IMR-90 (cell line): ENCODE measurements around the gene CELA2A. TPM values are rescaled to one million over a fixed set of nuclear protein-coding genes. Genes with fewer than 3 reads are reported as not detected.

ENCODE experiments used
- ATAC-seq: fragments of 200-7000 bp; cut with Tn5 transposase; 2 replicates; pipeline ENCODE4 v1.9.1; 2020; ENCODE audit warnings: low read depth, mild to moderate bottlenecking, moderate library complexity
- BruUV-seq: library from RNA; stranded (reverse); fragments of 400-500 nt; replicated peaks from 2 replicates; lab custom pipeline; 2021; lab: Mats Ljungman, UMichigan
- CTCF ChIA-PET: fragments of 300-600 bp; formaldehyde crosslinking; extraction: SDS; loops from one replicate; lab custom pipeline; 2021; ENCODE audit warnings: antibody characterized with exemption; lab: Yijun Ruan, JAX
- POLR2A ChIA-PET: fragments of 300-600 bp; sonication (Branson Sonifier 250); formaldehyde crosslinking; loops from one replicate; lab custom pipeline; 2022; ENCODE audit warnings: antibody characterized with exemption; ENCODE audit not compliant: unreplicated experiment; lab: Charles Lee
- DNase-seq: peaks from one replicate; pipeline ENCODE4 v3.0.0; 2013
- H2AFZ ChIP-seq: replicated peaks from 2 replicates; pipeline ENCODE3; 2013; ENCODE audit warnings: low read length, mild to moderate bottlenecking; ENCODE audit not compliant: poor library complexity
- H2AK5ac ChIP-seq: 2 replicates; pipeline ENCODE4 v1.6.1; 2013; ENCODE audit warnings: low read depth, low read length, inconsistent platforms
- H2AK9ac ChIP-seq: replicated peaks from 2 replicates; pipeline ENCODE3; 2013; ENCODE audit warnings: mild to moderate bottlenecking, low read depth, low read length, moderate library complexity; ENCODE audit not compliant: poor library complexity
- H2BK120ac ChIP-seq: 2 replicates; pipeline ENCODE4 v1.6.1; 2013; ENCODE audit warnings: low read depth, low read length, inconsistent platforms
- H2BK15ac ChIP-seq: 3 replicates; pipeline ENCODE4 v1.6.1; 2013; ENCODE audit warnings: low read depth, low read length, inconsistent platforms
- H2BK20ac ChIP-seq: 2 replicates; pipeline ENCODE4 v1.6.1; 2013; ENCODE audit warnings: low read depth, mild to moderate bottlenecking, inconsistent platforms, low read length, moderate library complexity
- H2BK5ac ChIP-seq: 2 replicates; pipeline ENCODE4 v1.6.1; 2013; ENCODE audit warnings: mild to moderate bottlenecking, low read depth, low read length, inconsistent platforms; ENCODE audit not compliant: poor library complexity, severe bottlenecking
- H3K14ac ChIP-seq: replicated peaks from 2 replicates; pipeline ENCODE4 v1.6.1; 2013; ENCODE audit warnings: low read depth, low read length, inconsistent platforms
- H3K18ac ChIP-seq: 2 replicates; pipeline ENCODE4 v1.6.1; 2013; ENCODE audit warnings: low read depth, low read length, control low read depth
- H3K23ac ChIP-seq: 2 replicates; pipeline ENCODE4 v1.6.1; 2013; ENCODE audit warnings: low read depth, low read length, inconsistent platforms
- H3K27ac ChIP-seq: 2 replicates; pipeline ENCODE4 v1.5.1; 2013; ENCODE audit warnings: mild to moderate bottlenecking, control low read depth, low read length; ENCODE audit not compliant: insufficient read depth
- H3K27me3 ChIP-seq: 2 replicates; pipeline ENCODE4 v1.6.1; 2013; ENCODE audit warnings: low read length; ENCODE audit not compliant: control insufficient read depth, insufficient read depth
- H3K36me3 ChIP-seq: 2 replicates; pipeline ENCODE4 v1.6.1; 2013; ENCODE audit warnings: low read length, mixed read lengths; ENCODE audit not compliant: control insufficient read depth, insufficient read depth
- H3K4ac ChIP-seq: 2 replicates; pipeline ENCODE4 v1.6.1; 2013; ENCODE audit warnings: low read depth, low read length, inconsistent platforms
- H3K4me1 ChIP-seq: 2 replicates; pipeline ENCODE4 v1.6.1; 2013; ENCODE audit warnings: low read length, mixed read lengths; ENCODE audit not compliant: control insufficient read depth, insufficient read depth
- H3K4me2 ChIP-seq: 2 replicates; pipeline ENCODE4 v1.6.1; 2013; ENCODE audit warnings: low read depth, mild to moderate bottlenecking, control low read depth, low read length, moderate library complexity
- H3K4me3 ChIP-seq: 2 replicates; pipeline ENCODE4 v1.5.1; 2013; ENCODE audit warnings: low read depth, mild to moderate bottlenecking, control low read depth, low read length, moderate library complexity; ENCODE audit not compliant: insufficient read depth
- H3K56ac ChIP-seq: 2 replicates; pipeline ENCODE4 v1.6.1; 2013; ENCODE audit warnings: low read length, inconsistent platforms; ENCODE audit not compliant: insufficient read depth; ENCODE audit errors: extremely low read depth
- H3K79me1 ChIP-seq, 2 experiments: 2 replicates each; pipeline ENCODE4 v1.6.1; 2013; ENCODE audit warnings: low read length in 2 of 2, inconsistent platforms in 1 of 2, low read depth in 1 of 2
- H3K9ac ChIP-seq: 2 replicates; pipeline ENCODE4 v1.6.1; 2013; ENCODE audit warnings: low read depth, low read length, control low read depth
- H3K9me1 ChIP-seq: 2 replicates; pipeline ENCODE4 v1.6.1; 2013; ENCODE audit warnings: low read length, inconsistent platforms; ENCODE audit not compliant: insufficient read depth
- H3K9me3 ChIP-seq: 2 replicates; pipeline ENCODE4 v1.6.1; 2013; ENCODE audit warnings: low read length; ENCODE audit not compliant: control insufficient read depth, insufficient read depth
- H4K20me1 ChIP-seq: 2 replicates; pipeline ENCODE4 v1.6.1; 2013; ENCODE audit warnings: low read length, inconsistent platforms; ENCODE audit not compliant: insufficient read depth
- H4K5ac ChIP-seq: 2 replicates; pipeline ENCODE4 v1.6.1; 2013; ENCODE audit warnings: mild to moderate bottlenecking, low read depth, low read length, control low read depth
- H4K8ac ChIP-seq, 2 experiments: 2 replicates each; pipeline ENCODE4 v1.6.1; 2013; ENCODE audit warnings: low read depth in 2 of 2, low read length in 2 of 2, control low read depth in 1 of 2, inconsistent platforms in 1 of 2
- H4K91ac ChIP-seq: 2 replicates; pipeline ENCODE4 v1.6.1; 2013; ENCODE audit warnings: low read depth, low read length, inconsistent platforms; ENCODE audit not compliant: insufficient read depth
- BHLHE40 ChIP-seq: fragments of 150-350 bp; IDR thresholded peaks from 2 replicates; pipeline ENCODE4 v1.6.1; 2016; ENCODE audit warnings: mild to moderate bottlenecking, low read depth, low read length
- CHD1 ChIP-seq: IDR thresholded peaks from 2 replicates; pipeline ENCODE4 v1.6.1; 2012; ENCODE audit warnings: low read depth, low read length, improper control_type of control experiment
- ELK1 ChIP-seq: fragments of 150-350 bp; IDR thresholded peaks from 2 replicates; pipeline ENCODE4 v1.6.1; 2016; ENCODE audit warnings: low read depth, mild to moderate bottlenecking, low read length, moderate library complexity, borderline replicate concordance
- FOS ChIP-seq: fragments of 150-350 bp; IDR thresholded peaks from 2 replicates; pipeline ENCODE4 v1.6.1; 2016; ENCODE audit warnings: low read depth, low read length
- NFE2L2 ChIP-seq: fragments of 150-350 bp; IDR thresholded peaks from 2 replicates; pipeline ENCODE4 v1.6.1; 2016; ENCODE audit warnings: low read depth, mild to moderate bottlenecking, low read length
- POLR2A ChIP-seq: IDR thresholded peaks from 2 replicates; pipeline ENCODE4 v1.6.1; 2012; ENCODE audit warnings: mild to moderate bottlenecking, low read depth, low read length
- RAD21 ChIP-seq: IDR thresholded peaks from 2 replicates; pipeline ENCODE4 v1.6.1; 2012; ENCODE audit warnings: low read length, improper control_type of control experiment
- SMC3 ChIP-seq: fragments of 150-350 bp; IDR thresholded peaks from 2 replicates; pipeline ENCODE4 v1.6.1; 2016; ENCODE audit warnings: low read depth, mild to moderate bottlenecking, antibody characterized with exemption, low read length, moderate library complexity
- WGBS, 2 experiments: methylation state at CpG; one replicate each; pipeline versions ENCODE4 v1.1.5 to v1.1.7; 2013; ENCODE audit warnings: missing lambda C conversion rate in 2 of 2; ENCODE audit not compliant: insufficient read length in 1 of 2; ENCODE audit errors: extremely low coverage in 2 of 2; 5-methylcytosine and 5-hydroxymethylcytosine counted together
- dilution Hi-C: fragments of 300-500 bp; cut with HindIII; formaldehyde crosslinking; loops from one replicate; pipeline ENCODE4 v1.14.3; 2018; ENCODE audit warnings: low sequenced_read_pairs; ENCODE audit not compliant: unreplicated experiment
- in situ Hi-C: fragments of 300-500 bp; cut with MboI; formaldehyde crosslinking; loops from 3 replicates; pipeline ENCODE4 v1.14.3; 2019; ENCODE audit warnings: low sequenced_read_pairs, inconsistent platforms, mixed read lengths
- intact Hi-C: fragments of 100-400 bp; cut with micrococcal nuclease; formaldehyde crosslinking; loops from 2 replicates; pipeline ENCODE4 v1.10.0; 2022
- polyA plus RNA-seq, 3 experiments: library from polyadenylated mRNA; depleted of rRNA; stranded (reverse); fragments of >200 nt; gene quantifications; 2 replicates each; pipeline ENCODE4 v1.2.3, GENCODE V29; 2012; ENCODE audit warnings: low replicate concordance in 1 of 3
- total RNA-seq: library from RNA; depleted of rRNA; stranded (reverse); fragments of >200 nt; gene quantifications from 2 replicates; pipeline ENCODE4 v1.2.3, GENCODE V29; 2012
- TF ChIP-seq, protein P1 (sequence below): conservative IDR thresholded peaks from 2 replicates; pipeline ENCODE4 v1.5.1; 2012; ENCODE audit warnings: mild to moderate bottlenecking, low read depth, low read length, improper control_type of control experiment
- TF ChIP-seq, protein P2 (sequence below): fragments of 150-350 bp; IDR thresholded peaks from 2 replicates; pipeline ENCODE4 v1.6.1; 2017; ENCODE audit warnings: mild to moderate bottlenecking, antibody characterized with exemption, low read length, low read depth

The CELA2A gene
- total and polyA plus RNA-seq, 2 of the 4 experiments (the other 2 are of a cell fraction), result not detected

GRCh38 chr1:15430787-15431570 lies 25.6 kb upstream of the CELA2A start:
- Histone ChIP-seq H2AK9ac (peak overlapping the region; percentile 86), H4K8ac (no peak overlapping the region), H3K9me1 (peaks cover 15% of the 10 kb centered on the region), H3K9ac (no peak overlapping the region), H3K56ac (no peak overlapping the region), H4K20me1 (peaks cover 7% of the 10 kb centered on the region), H3K4me3 (no peak overlapping the region), H2BK120ac (no peak overlapping the region), H3K14ac (no peak overlapping the region), H3K18ac (no peak overlapping the region), H4K91ac (no peak overlapping the region), H3K79me1 (peaks cover 0 to 10% of the 10 kb centered on the region in 2 experiments; a peak in 1 of 4 replicates), H4K5ac (no peak overlapping the region), H3K27ac (no peak overlapping the region), H3K9me3 (no peaks in the 10 kb centered on the region), H3K4ac (peak overlapping the region; percentile 67; the same call in 1 of the 2 replicates), H2BK15ac (peak overlapping the region; percentile 80; the same call in 2 of the 3 replicates), H3K36me3 (peaks cover 6% of the 10 kb centered on the region), H3K4me1 (peaks cover 29% of the 10 kb centered on the region), H2BK5ac (no peak overlapping the region), H2BK20ac (peak overlapping the region; percentile 69; the same call in 1 of the 2 replicates), H3K4me2 (no peak overlapping the region), H3K27me3 (no peaks in the 10 kb centered on the region), H3K23ac (no peak overlapping the region), H2AK5ac (peak overlapping the region; percentile 99), H2AFZ (peak overlapping the region; percentile 73)
- BruUV-seq, result no TSS peak
- dilution Hi-C loops (no loop called here), in situ Hi-C loops (no loop called here), intact Hi-C loops (loop anchor here (1.0 to 2.0 kb wide), 3 partner anchors 108 to 278 kb away; partner anchors contain the start of gene TMEM51)
- ATAC-seq (peak; percentile 75), DNase-seq (peak; percentile 36)
- no peak for TF ChIP-seq ELK1
- TF ChIP-seq POLR2A, result 0 out of 2 replicates have a peak, but pooled peaks have one; percentile 35
- TF ChIP-seq CHD1, result no peak
- peak; percentile 71 for TF ChIP-seq SMC3
- no peak for TF ChIP-seq NFE2L2
- no peak for TF ChIP-seq BHLHE40
- TF ChIP-seq FOS, result no peak
- TF ChIP-seq RAD21, result peak; percentile 92
- TF ChIP-seq, protein P1, sequence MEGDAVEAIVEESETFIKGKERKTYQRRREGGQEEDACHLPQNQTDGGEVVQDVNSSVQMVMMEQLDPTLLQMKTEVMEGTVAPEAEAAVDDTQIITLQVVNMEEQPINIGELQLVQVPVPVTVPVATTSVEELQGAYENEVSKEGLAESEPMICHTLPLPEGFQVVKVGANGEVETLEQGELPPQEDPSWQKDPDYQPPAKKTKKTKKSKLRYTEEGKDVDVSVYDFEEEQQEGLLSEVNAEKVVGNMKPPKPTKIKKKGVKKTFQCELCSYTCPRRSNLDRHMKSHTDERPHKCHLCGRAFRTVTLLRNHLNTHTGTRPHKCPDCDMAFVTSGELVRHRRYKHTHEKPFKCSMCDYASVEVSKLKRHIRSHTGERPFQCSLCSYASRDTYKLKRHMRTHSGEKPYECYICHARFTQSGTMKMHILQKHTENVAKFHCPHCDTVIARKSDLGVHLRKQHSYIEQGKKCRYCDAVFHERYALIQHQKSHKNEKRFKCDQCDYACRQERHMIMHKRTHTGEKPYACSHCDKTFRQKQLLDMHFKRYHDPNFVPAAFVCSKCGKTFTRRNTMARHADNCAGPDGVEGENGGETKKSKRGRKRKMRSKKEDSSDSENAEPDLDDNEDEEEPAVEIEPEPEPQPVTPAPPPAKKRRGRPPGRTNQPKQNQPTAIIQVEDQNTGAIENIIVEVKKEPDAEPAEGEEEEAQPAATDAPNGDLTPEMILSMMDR, result peak; percentile 90
- TF ChIP-seq, protein P2, sequence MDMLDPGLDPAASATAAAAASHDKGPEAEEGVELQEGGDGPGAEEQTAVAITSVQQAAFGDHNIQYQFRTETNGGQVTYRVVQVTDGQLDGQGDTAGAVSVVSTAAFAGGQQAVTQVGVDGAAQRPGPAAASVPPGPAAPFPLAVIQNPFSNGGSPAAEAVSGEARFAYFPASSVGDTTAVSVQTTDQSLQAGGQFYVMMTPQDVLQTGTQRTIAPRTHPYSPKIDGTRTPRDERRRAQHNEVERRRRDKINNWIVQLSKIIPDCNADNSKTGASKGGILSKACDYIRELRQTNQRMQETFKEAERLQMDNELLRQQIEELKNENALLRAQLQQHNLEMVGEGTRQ, result no peak
- no CpG with 5 or more reads among the region's 19 CpGs for WGBS, 2 experiments
- ChIA-PET CTCF (interaction anchor here (0.6 to 2.2 kb wide), 4 partner anchors 10 to 113 kb away, joined by 3 to 25 read pairs (median 4); no protein-coding TSS in a partner anchor), POLR2A (no interaction called here)
